OCI-M2 (cell line): ENCODE data around the gene IFNLR1.

Source experiments
- DNase-seq: peaks from one replicate; lab custom pipeline; 2025; ENCODE audit not compliant: unreplicated experiment; lab: John Stamatoyannopoulos, UW

Gene IFNLR1

DNA sequence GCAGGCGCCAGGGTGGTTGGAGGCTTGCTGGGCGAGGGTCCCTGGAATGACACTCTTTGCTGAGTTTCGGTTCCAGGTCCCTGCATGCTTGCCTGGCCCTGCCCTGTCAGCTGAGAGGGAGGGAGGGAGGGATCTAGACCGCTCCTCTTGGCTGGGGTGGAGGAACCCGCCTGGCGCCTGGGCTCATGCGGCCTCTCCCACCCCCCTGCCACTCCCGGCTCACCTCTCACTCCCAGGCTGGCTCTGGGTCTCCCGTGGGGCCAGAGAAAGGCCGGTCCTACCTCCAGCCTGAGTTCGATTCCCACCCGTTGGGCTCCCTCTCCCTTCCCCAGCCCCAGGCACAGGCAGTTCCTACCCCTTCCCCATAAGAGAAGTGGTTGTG, 19.0 kb upstream of the IFNLR1 start:
- DNase-seq = no peak

DNA sequence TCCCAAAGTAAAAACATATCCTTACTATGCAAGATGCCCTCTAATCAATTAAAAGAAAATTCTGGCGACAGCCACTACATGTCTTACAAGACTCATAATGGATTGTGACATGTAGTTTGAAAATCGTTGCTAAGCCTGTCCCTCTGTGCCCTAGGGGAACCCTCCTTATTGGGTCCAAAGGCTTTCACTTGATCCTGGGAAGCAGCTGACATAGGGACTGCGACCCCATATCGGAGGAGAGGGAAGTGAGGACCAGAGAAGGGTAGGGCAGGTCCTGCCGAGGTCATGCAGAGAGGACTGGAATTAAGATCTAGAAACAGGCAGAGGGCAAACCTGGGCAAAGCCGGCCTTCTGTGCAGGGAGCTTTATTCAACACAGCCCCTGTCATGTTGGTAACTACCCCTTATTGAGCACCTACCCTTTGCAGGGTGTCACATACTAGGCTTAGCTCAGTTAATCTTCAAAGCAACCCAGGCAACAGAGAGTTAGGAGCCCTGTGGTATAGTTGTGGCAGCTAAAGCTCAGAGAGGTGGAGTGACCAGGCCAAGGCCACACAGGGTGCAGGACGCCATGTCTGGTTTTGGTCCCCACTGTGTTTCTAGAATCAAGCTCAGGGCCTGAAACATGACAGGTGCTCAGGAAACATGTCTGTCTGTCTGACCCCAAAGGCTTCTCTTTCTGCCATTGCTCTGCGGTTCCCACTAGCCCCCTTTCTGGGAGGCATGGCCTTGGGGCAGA, 18.4 kb upstream of the IFNLR1 start:
- no peak for DNase-seq

DNA sequence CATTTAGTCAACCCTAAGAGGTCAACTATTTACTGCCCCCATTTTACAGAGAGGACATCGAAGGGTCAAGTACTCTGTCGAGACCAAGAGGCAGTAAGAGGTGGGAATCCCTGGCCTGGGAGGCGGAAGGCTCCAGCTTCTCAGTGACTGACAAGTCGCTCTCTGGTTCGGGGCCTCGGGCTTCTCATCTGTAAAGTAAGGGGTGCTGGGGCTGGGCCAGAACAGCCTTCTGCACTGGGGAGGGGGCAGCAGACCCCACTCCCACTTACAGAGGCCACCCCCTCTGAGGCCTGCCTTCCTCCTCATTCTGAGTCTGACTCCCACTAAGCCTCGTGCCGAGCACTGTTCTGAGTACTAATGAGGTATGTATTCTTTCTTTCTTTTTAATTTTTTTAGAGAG, 17.0 kb upstream of the IFNLR1 start:
- DNase-seq = no peak

DNA sequence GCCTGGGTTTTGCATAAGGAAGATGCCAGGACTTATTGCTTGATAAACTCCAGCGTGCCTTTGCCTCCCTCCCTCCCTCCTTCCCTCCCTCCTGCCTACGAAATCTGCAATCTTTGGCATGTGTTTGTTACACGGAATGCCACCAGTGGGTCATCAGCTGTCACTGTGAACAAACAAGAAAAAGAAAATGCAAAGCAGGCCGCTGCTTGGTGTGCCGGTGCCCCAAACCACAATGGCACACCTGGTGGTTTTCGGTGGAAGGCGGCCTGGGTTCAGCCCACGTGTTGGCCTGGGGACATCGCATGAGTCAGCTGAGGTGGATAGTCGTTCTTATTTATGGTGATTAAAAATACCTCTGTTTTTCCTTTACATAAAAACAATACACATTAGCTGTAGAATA, 16.3 kb upstream of the IFNLR1 start:
- no peak for DNase-seq

DNA sequence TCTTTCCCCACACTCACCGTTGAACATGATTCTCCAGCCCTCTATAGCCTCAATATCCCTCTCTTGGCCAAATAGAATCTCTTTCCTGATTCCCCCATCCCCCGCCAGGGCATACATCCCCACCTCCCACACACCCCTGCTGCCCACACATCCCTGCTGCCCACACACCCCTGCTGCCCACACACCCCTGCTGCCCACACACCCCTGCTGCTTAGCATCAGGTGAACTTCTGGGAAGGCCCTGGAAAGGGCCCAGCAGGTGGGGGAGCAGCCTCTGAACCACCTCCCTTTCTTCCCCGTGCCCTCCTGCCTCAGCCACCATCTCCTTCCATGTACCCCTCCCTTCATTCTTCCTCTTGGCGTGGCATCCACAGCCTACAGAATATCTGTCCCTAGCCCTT, 15.9 kb upstream of the IFNLR1 start:
- DNase-seq = no peak

DNA sequence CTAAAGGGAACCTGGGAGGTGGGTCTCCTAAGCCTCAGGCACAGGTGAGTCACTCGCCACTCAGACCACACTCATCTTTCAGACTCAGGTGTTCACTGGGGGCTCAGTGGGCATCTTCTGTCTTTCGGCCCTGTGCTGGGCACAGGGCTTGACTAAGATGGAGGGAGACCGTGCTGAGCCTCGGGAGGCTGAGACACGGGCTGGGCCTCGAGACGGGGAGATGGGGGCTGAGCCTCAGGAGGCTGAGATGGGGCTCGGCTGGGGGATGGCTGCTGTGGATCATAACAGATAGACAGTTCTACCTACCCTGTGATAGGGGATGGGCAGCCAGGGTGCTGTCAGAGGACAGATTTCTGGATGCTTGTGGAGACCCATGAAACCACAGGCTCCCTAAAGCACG, 15.5 kb upstream of the IFNLR1 start:
- DNase-seq = no peak

DNA sequence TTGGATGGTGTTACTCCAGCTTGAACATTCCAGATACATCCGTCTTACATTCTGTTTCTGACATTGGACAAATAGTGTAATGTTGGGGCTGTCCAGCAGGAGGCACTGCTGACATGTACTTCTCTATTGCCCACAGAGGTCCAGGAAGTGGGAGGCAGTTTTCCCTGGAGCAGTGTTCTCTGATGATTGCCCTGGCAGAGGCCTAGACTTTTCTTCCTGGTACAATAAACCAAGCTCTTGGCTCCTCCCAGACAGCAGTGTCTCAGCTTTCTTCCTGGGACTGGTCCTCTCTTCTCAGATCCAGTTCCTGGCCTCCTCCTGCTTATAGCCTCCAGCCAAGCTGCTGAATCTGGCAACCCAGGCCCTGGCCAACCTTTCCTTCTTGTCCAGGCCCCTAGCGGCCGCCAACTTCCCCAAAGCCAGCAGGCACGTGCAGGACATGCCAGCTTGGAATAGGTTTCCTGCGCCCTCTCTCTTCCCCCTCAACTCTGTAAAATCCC, 14.9 kb upstream of the IFNLR1 start:
- DNase-seq = no peak

DNA sequence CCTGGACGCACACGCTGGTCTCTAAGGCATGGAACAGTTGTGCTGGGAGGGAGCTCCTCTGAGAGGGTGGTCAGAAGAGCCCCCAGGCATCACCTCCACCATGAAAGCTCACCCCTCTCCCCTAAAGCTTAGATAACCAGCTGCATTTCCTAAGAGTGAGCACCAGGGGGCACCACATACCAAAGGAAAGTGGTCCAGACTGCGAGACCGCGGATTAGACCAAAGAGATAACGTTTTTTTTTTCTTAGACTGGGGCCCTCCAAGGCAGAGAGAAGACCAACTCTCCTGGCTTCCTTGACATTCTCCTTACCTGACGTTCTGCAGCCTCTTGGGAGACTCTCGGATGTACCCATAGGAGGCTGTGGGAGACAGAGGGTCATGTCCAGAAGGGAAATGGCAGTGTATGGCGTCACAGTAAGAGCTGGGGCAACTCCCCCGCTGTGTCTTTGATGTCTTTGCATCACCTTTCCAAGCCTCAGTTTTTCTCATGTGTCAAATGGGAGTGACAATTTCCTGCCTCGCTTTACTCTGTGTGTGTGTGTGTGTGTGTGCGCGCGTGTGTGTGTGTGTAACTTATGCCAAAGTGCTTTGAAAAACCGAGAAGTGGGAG, 12.3 kb upstream of the IFNLR1 start:
- no peak for DNase-seq

DNA sequence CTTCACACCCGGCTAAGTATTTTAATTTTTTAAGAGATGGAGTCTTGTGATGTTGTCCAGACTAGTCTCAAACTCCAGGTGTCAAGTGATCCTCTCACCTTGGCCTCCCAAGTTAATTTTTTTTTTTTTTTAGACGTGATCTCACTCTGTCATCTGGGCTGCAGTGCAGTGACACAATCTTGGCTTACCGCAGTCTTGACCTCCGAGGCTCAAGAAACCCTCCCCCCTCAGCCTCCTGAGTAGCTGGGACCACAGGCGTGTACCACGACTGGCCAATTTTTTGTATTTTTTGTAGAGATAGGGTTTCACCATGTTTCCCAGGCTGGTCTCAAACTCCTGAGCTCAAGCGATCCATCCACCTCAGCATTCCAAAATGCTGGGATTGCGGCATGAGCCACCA, 11.7 kb upstream of the IFNLR1 start:
- DNase-seq = no peak

DNA sequence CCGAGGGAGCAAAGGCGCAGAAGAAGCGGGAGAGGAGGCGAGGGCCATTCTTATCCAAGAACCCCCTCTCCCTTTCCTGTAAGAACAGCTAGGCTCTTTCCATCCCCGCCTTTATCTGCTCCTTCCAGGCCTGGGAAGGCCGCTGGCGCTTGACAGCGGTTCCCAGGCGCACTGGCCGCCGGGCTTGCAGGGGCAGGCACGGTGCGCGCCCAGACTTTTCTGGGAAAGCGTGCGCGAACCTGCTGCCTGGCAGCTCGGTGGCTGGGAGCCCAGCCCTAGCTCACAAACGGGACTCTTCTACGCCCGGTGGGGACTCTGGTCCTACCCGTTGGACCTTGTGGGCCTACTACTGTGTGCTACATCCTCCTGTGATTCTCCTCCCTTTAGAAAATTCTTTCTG, 8.8 kb upstream of the IFNLR1 start:
- no peak for DNase-seq

DNA sequence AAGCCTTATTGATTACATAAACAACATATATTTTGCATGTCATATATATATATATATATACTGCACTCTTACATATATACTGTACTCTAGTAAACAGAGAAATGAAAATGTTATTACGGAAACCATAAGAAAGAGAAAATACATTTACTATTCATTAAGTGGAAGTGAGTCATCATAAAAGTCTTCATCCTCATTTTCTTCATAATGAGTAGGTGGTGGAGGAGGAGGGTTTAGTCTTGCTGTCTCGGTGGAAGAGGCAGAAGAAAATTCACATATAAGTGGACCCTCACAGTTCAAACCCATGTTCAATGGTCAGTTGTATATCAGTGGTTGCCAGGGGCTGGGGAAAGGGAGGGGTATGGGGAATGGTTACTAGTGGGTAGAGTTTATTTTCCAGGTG, 8.0 kb upstream of the IFNLR1 start:
- DNase-seq = no peak

DNA sequence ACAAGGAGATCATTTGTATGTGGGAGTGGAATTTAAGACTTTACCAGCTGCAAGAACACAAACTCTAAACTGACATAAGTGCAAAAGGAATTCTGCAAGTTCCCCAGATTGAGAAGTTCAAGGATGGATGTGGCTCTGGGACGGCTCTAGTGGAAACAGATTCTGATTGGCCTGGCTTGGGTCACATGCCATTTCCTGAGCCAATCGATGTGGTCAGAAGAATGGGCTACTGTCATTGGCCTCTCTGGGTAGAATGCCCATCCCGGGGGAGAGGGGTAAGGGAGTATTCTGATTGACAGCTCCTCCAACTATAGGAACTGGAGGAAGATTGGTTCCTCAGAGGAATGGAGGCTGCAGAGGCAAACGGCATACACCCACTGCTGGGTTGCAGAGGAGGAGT, 6.0 kb upstream of the IFNLR1 start:
- DNase-seq = no peak

DNA sequence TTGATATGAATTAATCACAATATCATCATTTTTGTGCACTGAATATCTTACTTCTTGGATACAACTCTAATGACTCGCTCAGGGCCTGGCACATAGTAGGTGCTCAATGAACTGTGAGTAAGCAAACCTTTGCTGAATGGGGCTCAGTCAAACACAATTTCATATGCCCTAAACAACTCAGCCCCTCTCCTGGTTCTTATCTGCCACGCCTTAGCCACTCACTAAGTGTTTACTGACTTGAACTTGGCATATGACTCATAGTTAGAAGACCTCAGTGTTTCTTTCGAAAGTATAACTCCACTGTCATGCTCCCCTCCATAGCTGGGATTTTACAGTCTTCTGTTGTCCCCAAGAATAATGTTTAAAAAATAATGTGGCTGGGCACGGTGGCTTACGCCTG, 4.8 kb upstream of the IFNLR1 start:
- DNase-seq = no peak

DNA sequence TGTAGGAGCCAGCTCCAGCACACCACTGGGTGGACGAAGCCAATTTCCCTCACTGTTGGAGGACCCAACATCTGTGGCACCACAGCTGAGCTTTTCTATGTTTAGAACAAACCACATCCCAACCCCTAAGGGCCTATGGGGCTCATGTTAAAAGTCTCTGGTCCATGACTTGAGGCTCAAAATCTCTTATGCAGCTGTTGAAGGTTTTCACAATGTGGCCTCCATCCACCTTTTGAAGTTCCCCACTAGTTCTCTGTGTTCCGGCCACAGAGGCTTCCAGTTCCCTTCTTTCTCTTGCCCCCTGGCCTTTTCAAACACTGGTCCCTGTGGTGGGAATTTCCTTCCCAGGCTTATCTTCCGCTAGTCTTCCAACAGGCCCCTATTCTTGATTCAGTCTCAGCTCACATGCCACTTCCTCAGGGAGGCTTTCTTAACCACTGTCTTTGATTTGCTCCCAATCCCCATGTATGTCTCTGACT, 3.9 kb upstream of the IFNLR1 start:
- no peak for DNase-seq

DNA sequence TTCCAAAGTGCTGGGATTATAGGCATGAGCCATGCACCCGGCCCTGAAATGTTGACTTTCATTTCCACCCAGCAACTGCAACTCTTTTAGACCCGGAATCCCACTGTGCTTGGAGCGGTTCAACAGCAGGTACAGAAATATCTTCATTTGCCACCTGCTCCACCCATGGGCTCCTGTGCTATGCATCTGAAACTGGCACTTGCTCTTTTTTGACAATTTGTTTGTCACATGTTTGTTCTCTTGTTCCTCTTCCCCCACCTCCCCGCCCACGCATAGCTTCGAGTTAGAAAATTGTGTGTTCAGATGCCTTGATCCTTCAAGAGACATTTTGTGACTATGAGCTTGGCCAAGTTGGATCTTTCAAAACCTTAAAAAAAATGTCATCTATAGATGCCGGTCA, 2.4 kb upstream of the IFNLR1 start:
- DNase-seq = no peak

DNA sequence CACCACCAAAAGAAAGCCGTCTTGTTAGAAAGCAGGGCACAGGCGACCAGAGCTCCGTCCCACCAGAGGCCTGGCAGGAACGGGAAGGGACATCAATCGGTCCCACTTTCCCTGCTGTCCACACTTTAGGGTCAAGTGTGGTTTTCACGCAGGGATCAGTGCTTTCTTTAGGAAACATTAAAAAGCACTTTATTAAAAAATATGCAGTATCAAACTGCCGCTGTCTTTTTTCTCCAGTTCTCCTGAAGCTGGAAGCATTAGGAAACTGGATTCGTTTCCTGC, 437 bp downstream of the IFNLR1 start:
- no peak for DNase-seq

DNA sequence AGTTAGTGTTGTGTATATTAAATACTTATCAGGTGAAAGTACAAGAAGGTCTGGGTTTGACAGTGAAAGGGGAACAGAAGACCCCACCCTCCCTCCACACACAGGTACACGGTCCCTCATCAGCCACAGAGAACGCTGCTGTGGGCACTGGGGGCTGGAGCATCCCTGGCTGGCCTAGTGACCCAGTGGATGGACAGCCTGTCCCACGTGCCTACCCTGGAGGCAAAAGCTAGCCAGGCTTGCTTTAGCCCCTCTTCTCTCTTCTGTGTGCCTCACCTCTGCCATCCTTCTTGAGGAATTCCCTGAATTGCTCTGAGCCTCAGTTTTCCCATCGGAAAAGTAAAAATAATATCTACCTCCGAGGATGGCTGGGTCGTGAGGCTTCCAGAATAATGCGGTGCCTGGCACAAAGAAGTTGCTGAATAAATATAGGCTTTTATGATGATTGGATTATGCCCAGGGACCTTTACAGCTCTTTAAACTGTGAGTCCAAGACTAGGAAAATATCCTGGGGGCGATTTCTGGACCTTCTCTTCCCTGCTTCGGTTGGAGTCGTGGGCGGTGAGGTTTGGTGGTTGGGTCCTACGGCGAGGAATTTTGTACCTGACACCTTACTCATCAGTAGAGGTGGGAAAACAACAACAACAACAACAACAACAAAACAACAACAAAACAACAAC, 918 bp downstream of the IFNLR1 start:
- DNase-seq = no peak

DNA sequence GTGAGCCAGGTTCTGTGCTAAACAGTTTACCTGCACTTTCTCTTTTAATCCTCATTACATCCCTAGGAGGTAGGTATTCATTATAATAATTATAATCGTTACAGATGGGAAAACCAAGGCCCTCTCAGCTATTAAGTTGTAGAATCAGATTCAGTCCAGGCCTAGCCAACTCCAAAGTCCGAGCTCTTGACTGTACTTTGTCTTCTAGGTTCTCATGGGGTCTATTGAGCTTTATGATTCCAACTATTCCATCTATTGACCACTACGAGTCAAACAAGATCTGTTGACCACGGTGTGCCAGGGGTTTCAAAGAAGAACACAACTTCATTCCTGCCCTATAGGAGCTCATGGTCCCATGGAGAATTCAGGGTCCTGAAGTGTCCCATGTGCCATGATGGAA, 2.0 kb downstream of the IFNLR1 start:
- no peak for DNase-seq

DNA sequence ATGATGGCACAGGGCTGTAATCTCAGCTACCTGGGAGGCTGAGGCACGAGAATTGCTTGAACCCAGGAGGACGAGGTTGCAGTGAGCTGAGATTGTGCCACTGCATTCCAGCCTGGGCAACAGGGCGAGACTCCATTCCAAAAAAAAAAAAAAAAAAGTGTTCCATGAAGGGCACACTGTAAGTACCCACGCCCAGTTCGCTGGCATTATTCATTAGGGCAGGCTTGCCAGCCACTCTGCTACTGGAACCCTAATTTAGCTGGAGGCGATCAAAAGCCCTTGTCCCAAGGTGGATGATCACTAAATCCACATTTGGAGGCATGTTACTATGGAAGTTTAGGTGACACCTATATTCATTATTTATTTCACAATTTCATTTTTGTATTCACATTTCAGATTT, 5.0 kb downstream of the IFNLR1 start:
- DNase-seq = no peak

DNA sequence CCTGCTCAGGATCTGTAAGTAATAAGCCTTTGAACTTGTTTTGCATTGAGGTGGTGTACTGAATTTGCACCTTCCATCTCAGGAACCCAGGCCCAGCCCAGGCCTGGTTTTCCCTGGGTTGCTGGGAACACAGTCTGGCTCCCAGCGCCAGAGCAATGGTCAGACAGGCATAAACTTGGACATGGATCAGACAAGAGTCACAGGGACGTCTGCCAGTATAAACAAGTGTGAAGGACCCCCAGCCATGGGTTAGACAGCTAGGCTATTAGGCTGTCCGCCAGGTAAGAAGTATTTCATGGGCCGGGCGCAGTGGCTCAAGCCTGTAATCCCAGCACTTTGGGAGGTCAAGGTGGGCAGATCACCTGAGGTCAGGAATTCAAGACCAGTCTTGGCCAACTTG, 5.5 kb downstream of the IFNLR1 start:
- DNase-seq = no peak

DNA sequence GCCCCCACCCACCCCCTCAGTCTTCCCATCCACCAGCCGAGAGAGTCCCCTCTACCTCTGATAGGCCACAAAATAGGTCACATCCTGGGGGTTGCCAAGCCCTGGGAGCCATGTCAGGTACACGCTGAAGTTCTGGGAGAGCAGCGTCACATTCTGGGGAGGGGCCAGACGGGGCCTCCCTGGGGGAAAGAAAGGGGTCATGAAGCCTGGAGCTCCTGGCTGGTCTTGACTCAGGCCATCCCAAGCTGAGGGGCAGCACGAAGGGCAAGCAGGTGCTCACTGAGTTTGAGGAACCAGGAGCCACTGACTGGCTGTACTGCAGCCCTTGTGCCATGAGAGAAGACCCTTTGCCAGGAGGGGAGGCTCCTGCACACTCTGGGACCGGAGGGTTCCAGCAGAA, 6.4 kb downstream of the IFNLR1 start:
- no peak for DNase-seq

DNA sequence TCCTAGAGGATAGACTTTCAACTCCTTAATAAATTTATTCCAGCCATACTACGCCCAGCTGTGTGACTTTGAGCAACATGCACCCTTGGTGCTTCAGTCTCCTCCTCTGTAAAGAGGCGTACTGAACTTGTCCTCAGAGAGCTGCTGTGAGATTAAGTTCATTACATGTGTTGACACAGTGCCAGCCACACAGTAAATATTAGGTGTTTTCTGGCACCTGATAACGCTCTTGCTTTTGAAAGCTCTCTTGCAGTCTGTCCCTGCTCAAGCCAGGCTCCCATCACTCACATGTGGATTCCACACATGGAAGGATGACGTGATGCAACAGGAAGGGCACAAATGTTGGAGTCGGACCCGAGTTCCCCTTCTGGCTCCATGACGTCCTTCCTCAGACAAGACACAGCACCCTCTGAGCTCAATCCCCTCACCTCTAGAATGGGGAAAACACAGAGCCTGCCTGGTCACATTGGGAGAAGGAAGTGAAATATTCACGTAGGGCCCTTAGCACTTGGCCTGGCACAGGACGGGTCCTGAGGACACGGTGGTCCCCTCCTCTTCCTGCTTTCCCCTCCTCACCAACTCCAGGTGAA, 7.7 kb downstream of the IFNLR1 start:
- no peak for DNase-seq
